Memory B cell (primary cell): ENCODE data around the gene FAM240A.

Experiments used
- ATAC-seq: fragments of 150-1000 bp; cut with Tn5 transposase; 2 replicates; pipeline ENCODE4 v1.10.0; 2021; ENCODE audit warnings: low read depth, mild to moderate bottlenecking, moderate library complexity
- DNase-seq, 2 donors: peaks; one replicate each; pipeline ENCODE4 v3.0.0; 2022; ENCODE audit warnings: low spot score in 2 of 2
- H3K27ac Mint-ChIP-seq: one replicate; pipeline ENCODE4 v1.8.0; 2022; ENCODE audit warnings: mild to moderate bottlenecking, moderate library complexity, mixed read lengths
- H3K27me3 Mint-ChIP-seq: one replicate; pipeline ENCODE4 v1.8.0; 2022; ENCODE audit warnings: mixed read lengths
- H3K36me3 Mint-ChIP-seq: one replicate; pipeline ENCODE4 v1.8.0; 2022; ENCODE audit warnings: mild to moderate bottlenecking, mixed read lengths
- H3K4me1 Mint-ChIP-seq: one replicate; pipeline ENCODE4 v1.8.0; 2022; ENCODE audit warnings: mixed read lengths
- H3K4me3 Mint-ChIP-seq: one replicate; pipeline ENCODE4 v1.8.0; 2022; ENCODE audit warnings: mild to moderate bottlenecking, moderate library complexity, mixed read lengths
- H3K9me3 Mint-ChIP-seq: one replicate; pipeline ENCODE4 v1.8.0; 2022; ENCODE audit warnings: mixed read lengths

FAM240A gene

DNA sequence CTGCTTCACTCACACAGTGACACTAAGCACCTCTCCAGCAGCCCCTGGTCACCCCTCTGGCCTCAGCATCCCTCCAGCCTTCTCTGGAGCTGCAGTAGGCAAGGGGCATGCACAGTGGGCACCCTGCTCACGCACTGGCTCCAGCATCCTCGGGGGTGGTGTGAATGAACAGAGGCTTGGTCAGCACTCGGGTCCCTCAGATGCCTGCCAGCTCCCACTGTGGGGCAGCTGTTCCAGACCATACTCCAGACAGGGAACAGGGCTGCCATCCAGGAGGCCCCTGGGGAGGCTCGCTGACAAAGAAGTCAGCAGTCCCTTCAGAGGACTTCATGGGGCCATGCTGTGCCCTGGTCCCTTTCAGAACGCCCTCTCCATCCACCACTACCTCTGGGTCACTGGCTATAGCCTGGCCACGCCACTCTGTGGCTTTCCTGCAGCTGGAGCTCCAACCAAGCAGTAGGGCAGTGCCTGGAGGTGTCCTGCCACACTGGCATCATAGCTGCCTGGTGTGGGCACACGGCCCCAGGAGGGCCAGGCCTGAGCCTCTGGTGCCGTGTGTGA lies 54.8 kb downstream of the FAM240A start:
- ATAC-seq (no peak), DNase-seq (no peak)
- Mint-ChIP-seq H3K9me3 (no peaks in the 10 kb centered on the region), H3K27ac (no peak overlapping the region), H3K4me1 (no peaks in the 10 kb centered on the region), H3K36me3 (no peaks in the 10 kb centered on the region), H3K27me3 (peaks cover 15% of the 10 kb centered on the region), H3K4me3 (no peak overlapping the region)

DNA sequence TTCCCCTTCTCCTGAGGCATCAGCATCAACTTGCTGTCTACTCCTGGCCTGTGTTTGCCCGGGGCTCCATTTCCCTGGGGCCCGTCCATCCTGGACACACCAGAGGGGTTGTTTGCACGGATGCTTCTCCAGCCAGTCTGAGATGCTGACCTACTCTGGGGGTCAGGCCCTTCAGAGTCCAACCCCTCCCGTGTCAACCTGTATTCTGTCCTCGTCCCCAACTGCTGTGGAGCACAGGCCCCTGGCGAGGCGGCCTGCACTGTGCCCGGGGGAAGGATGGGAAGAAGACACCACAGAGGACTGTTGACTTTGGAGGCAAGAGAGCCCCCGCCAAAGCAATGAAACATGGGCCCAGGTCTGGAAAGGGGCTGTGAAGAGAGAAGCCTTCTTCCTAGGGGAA lies 55.3 kb downstream of the FAM240A start:
- H3K27ac Mint-ChIP-seq, result no peak overlapping the region
- ATAC-seq (no peak), DNase-seq (no peak)
- H3K4me3 Mint-ChIP-seq, result no peak overlapping the region
- no peaks in the 10 kb centered on the region for H3K36me3 Mint-ChIP-seq
- no peaks in the 10 kb centered on the region for H3K4me1 Mint-ChIP-seq
- H3K9me3 Mint-ChIP-seq, result no peaks in the 10 kb centered on the region
- H3K27me3 Mint-ChIP-seq, result peaks cover 11% of the 10 kb centered on the region

DNA sequence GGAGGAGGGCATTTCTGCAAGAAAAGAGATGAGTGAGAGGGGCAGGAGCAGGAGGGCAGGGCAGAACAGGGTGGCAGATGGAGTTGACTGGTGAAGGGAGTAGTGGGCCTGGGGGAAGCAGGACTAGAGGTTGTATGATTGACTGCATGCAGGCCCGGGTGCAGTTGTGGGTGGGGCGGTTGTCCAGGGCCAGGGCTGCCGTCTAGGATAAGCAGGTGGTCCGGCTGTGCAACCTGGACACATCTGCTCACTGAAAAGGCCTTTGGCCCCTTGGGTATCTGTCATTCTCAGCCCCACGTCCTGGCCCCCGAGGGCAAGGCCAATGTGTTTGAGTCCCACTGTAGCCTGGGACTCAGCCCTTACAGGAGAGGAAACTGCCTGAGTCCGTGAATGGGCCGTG lies 55.8 kb downstream of the FAM240A start:
- H3K27me3 Mint-ChIP-seq, result peaks cover 9% of the 10 kb centered on the region
- H3K9me3 Mint-ChIP-seq, result no peaks in the 10 kb centered on the region
- ATAC-seq, result no peak
- no peaks in the 10 kb centered on the region for H3K36me3 Mint-ChIP-seq
- H3K4me1 Mint-ChIP-seq, result no peaks in the 10 kb centered on the region
- no peak overlapping the region for H3K27ac Mint-ChIP-seq
- no peak overlapping the region for H3K4me3 Mint-ChIP-seq
- no peak for DNase-seq

DNA sequence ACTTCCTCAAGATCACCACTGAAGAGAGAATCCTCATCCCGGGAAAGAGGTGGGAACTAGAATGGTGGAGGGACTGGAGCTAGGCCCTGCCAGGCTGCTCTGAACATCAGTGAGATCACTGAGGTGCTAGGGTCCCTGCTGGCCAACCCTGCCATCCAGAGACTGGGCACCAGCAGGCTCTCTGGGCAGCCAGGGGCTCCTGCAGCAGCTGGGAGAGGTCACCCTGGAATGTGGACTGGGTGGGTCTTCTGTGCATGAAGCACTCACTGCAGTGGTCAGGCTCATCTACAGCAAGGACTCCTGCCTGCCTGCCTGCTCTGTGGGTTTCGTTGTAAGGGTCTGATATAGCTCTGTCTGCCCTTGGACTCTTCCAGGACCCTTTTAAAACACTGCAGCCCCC lies 56.3 kb downstream of the FAM240A start:
- Mint-ChIP-seq H3K4me3 (no peak overlapping the region), H3K36me3 (no peaks in the 10 kb centered on the region), H3K9me3 (no peaks in the 10 kb centered on the region), H3K27me3 (peaks cover 9% of the 10 kb centered on the region), H3K4me1 (no peaks in the 10 kb centered on the region), H3K27ac (no peak overlapping the region)
- DNase-seq, result no peak
- ATAC-seq, result no peak

DNA sequence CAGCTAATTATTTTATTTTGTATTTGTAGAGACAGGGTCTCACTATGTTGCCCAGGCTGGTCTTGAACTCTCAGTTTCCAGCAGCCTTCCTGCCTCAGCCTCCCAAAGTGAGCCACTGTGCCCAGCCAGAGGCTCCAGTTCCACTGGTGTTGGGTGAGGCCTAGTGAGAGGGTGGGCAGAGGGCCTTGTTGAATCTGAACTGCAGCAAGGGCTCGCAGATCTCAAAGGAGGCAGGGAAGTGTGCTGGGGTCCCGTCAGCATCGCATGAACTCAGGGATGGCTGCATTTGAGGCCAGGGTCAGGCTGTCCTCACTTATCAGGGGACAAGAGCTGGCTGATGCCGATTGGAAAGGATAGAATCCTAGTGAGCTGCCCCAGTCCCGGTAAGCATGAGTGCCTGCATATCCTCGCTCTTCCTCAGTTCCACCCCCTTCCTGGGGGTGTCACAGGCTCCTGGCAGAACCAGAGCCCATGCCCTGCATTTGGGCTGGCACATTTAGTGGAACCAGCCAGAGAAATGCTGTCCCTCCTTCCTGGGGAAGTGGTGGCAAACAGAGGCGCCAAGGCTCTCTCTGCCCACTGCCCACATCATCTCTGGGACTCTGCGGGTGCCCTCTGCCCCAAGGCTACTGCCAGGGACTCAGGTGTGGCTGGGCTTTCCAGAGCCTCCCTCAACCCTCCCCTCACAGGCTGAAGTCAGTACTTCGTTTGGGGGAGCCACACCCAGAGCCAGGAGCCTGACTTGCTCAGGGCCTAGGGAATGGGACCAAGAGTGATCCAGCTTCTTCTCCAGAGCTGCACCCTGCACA lies 57.1 kb downstream of the FAM240A start:
- H3K36me3 Mint-ChIP-seq, result no peaks in the 10 kb centered on the region
- ATAC-seq, result no peak
- no peaks in the 10 kb centered on the region for H3K9me3 Mint-ChIP-seq
- H3K27me3 Mint-ChIP-seq, result peaks cover 9% of the 10 kb centered on the region
- DNase-seq, result no peak
- no peaks in the 10 kb centered on the region for H3K4me1 Mint-ChIP-seq
- H3K4me3 Mint-ChIP-seq, result no peak overlapping the region
- no peak overlapping the region for H3K27ac Mint-ChIP-seq

DNA sequence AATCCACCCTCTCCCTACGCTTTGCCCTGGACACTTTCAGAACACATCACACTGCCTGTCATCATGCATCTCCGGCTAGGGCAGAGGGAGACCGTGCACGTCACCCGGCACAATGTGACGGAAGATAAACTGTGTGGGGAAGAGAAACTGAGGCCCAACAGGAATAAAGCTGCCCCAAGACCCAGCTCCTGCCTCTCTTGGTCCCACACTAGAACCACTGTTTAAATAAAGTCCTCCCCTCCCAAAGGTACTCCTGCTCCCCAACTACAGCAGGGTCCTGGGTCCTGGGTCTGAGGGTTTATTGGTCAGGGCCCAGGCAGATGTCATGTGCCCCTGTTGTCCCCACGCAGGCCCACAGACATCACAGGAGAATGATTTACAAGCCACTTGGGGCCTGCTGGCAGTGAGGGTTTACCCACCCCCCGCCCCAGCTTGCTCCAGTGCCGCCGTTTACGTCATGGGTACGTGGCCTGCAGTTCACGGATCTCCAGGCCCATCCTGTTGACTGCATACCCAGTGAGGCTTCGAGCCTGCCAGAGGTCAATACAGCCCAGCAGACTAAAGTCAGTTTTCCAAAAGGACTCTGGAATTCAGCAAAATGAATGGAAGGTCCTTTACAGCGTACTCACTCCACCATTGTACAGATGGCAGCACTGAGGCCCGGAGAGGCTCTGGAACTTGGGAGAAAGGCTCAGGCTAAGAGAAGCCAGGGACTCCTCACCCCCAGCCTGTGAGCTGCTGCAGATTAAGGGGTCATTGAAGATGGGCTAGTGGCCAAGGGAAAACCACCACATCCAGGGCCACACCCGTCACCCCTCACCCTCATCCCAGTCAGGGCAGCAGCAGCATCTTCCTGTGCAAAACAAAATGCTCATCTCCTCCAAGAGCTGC lies 57.9 kb downstream of the FAM240A start:
- Mint-ChIP-seq H3K9me3 (no peaks in the 10 kb centered on the region), H3K27me3 (peaks cover 9% of the 10 kb centered on the region), H3K27ac (no peak overlapping the region), H3K4me1 (no peaks in the 10 kb centered on the region), H3K4me3 (no peak overlapping the region), H3K36me3 (no peaks in the 10 kb centered on the region)
- no peak for DNase-seq
- ATAC-seq, result no peak

DNA sequence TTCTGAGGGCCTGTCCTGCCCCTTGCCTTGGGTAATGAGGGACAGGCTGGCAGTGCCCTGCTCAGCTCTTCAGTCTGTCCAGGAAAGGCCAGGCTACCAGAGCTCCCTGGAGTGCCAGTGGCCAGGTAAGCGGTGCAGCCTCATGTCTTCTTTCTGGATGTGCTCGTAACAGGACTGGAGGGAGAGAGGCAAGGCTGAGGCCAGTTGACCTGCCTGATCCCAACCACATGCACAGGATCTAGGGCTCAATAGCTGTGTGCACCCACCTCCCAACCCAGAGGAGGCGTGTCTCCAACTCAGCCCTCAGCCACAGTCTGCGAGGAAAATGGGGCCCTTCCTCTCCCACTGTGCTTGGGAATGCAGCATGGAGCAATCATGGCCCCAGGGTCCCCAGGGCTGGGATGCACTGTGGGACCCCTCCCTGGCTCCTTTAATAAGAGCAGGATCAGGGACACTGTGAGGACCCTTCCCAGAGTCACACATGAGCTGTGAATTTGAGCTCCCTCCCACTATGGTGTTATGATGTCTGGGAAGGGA lies 58.6 kb downstream of the FAM240A start:
- Mint-ChIP-seq H3K27me3 (peaks cover 9% of the 10 kb centered on the region), H3K4me1 (no peaks in the 10 kb centered on the region), H3K9me3 (no peaks in the 10 kb centered on the region), H3K36me3 (no peaks in the 10 kb centered on the region), H3K4me3 (no peak overlapping the region), H3K27ac (no peak overlapping the region)
- no peak for ATAC-seq
- no peak for DNase-seq

DNA sequence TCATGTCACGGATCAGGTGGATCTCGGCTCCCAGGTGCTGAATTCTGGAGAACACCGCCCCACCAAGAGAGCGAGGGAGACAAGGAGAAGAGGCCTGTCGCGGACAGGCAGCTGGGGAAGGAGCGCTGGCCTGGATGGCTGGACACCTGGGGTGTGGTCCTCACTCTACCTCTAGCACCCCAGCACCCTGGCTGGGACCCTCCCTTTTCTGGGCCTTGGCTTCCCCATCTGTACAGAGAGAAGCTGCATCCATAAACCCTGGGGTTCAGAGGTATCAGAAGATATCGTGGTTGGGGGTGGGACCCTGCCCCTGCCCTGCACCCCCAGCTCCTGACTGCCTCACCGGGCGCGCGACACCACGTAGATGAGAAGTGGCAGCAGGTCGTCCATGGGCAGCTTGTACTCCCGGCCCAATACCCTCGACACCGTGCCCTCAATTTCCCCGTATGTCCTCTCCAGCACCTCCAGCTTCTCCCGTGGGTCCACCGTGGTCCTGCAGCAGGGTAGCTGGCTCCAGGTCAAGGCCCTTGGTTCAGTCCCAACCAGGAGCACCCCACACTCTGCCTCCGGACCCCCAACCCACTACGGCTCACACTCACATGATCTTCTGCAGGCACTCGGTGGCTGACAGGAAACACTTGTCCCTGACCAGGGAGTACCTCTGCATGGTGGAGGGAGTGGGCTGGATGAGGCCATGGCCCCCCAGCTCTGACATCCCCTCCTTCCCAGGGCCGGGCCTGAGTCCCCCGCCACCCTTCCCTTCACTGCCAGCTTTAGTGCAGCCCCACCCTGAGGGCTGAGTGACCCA lies 59.4 kb downstream of the FAM240A start:
- H3K4me1 Mint-ChIP-seq, result no peaks in the 10 kb centered on the region
- no peak overlapping the region for H3K4me3 Mint-ChIP-seq
- H3K27me3 Mint-ChIP-seq, result peaks cover 9% of the 10 kb centered on the region
- H3K9me3 Mint-ChIP-seq, result no peaks in the 10 kb centered on the region
- DNase-seq, result no peak
- no peak overlapping the region for H3K27ac Mint-ChIP-seq
- no peak for ATAC-seq
- H3K36me3 Mint-ChIP-seq, result no peaks in the 10 kb centered on the region

DNA sequence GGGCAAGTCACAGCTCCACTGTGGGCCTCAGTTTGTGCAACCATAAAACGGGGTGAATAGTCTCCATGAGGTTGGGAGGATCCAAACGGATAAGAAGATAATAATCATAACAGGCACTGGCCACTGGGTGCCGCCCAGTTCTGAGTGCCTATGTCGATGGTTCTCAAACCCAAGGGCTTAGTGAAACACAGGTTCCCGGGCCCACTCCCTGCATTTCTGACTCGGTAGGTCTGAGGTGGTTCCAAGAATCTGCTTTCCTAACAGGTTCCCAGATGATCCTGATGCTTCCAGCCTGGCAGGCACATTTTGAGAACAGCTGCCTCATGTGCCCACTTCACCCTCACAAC lies 60.0 kb downstream of the FAM240A start:
- ATAC-seq (no peak), DNase-seq (no peak)
- Mint-ChIP-seq H3K27me3 (peaks cover 9% of the 10 kb centered on the region), H3K9me3 (no peaks in the 10 kb centered on the region), H3K27ac (no peak overlapping the region), H3K4me3 (no peak overlapping the region), H3K36me3 (no peaks in the 10 kb centered on the region), H3K4me1 (no peaks in the 10 kb centered on the region)

DNA sequence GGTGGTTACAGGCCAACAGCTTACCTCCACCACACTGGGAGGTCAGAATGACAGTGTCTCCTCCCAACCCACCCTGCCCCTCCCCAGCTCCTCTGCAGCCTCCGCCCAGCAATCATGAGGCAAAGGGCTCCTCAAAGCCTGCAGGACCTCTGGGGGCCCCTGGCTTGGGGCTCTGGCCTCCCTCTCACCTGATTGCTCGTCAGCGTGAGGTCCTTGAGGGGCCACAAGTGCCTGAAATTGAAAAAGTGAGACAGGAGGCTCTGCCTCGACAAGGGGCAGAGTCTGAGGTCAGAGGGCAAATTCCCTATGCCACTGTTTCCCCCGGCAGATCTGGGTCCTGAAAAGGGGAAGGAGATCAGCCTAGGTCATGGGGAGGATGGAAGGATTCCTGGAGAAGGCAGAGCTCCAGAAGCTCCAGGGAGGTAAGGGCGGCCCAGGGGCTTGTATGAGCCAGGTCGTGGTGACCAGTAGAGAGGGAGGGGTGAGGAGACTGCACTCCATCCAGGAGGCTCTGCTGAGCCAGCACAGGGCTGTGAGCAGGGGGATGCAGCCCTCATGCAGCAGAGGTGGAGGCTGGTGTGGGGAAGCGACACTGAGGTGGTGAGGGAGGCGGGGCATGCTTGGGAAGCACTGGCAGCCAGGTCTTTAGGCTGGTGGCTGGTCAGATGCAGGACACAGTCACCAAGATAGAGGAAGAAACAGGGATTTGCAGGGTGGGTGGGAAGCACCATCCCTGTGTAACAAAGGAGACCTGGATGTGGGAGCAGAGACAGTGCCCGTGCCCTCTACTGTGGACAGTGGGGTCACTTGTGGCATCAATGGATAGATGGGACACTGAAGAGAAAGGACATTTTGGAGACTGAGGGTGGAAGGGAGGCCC lies 61.1 kb downstream of the FAM240A start:
- no peaks in the 10 kb centered on the region for H3K36me3 Mint-ChIP-seq
- DNase-seq (no peak), ATAC-seq (no peak)
- peaks cover 9% of the 10 kb centered on the region for H3K27me3 Mint-ChIP-seq
- H3K4me3 Mint-ChIP-seq, result no peak overlapping the region
- H3K9me3 Mint-ChIP-seq, result no peaks in the 10 kb centered on the region
- no peaks in the 10 kb centered on the region for H3K4me1 Mint-ChIP-seq
- no peak overlapping the region for H3K27ac Mint-ChIP-seq

DNA sequence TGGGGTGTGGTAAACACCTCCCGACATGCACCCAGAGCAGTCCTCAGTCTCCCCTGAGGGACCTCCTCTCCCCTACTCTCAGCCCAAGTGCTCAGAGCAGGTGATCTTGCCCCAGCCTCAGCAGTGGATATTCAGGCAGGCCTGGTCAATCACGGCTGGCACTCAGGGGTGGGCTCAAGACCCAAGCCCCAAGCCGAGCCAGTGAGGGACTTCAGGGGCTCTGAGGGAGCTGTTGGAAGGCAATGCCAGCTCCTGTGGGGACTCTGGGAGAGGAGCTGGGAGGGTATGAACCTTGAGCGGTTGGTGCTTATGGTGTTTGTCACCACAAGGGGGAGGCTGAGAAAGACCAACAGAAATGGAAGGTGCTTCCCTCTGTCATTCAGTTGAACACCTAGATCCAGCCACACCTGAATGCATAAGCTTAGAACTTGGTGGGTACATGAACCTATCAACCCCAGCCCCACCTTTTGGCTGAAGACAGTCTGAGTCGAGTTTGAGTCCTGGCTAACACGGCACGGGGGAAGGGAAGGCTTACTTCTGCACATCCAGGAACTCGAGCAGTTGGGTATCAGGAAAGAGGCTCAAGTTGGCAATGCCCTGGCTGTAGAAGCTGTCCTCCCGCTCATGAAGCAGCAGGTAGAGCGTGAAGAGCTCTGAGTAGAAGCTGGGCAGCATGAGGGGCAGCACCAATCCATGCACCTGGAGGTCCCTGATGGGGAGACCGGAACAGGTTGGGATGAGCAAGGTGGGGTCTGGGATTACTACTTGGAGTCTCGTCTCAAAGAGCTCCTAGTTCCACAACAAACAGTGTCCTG lies 61.9 kb downstream of the FAM240A start:
- Mint-ChIP-seq H3K27me3 (peaks cover 9% of the 10 kb centered on the region), H3K4me1 (no peaks in the 10 kb centered on the region), H3K27ac (no peak overlapping the region), H3K4me3 (no peak overlapping the region), H3K36me3 (no peaks in the 10 kb centered on the region), H3K9me3 (no peaks in the 10 kb centered on the region)
- DNase-seq, result no peak
- ATAC-seq, result no peak

DNA sequence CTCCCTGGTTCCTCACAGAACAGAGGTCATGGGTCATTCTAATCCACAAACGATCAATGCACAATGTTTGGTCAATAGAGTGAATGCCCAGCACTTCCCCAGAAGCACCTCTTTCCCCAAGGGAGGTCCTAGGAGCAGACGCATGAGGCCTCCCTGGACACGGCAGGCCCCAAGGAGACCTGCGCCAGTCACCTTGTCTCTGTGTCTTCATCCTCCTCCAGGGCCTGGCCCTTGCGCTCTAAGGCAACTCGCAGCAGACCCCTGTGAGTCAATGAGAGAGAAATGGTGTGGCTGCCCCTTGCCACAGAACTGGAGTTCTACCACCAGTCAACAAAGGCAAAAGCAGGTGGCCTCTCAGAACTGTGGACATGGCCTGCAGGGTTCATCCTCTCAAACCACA lies 63.1 kb downstream of the FAM240A start:
- H3K9me3 Mint-ChIP-seq, result no peaks in the 10 kb centered on the region
- no peaks in the 10 kb centered on the region for H3K4me1 Mint-ChIP-seq
- no peak overlapping the region for H3K4me3 Mint-ChIP-seq
- H3K27ac Mint-ChIP-seq, result no peak overlapping the region
- H3K36me3 Mint-ChIP-seq, result no peaks in the 10 kb centered on the region
- ATAC-seq (no peak), DNase-seq (no peak)
- peaks cover 9% of the 10 kb centered on the region for H3K27me3 Mint-ChIP-seq
